ENCODE results near the gene KDELR1.

Gene KDELR1

GRCh38 chr19:48342414-48342738, 49.0 kb downstream of the KDELR1 start:
- no peak for DNase-seq (ENCODE audit: low read depth)

GRCh38 chr19:48341515-48342413, 49.6 kb downstream of the KDELR1 start:
- no peak for DNase-seq (ENCODE audit: low read depth)

- DNase-seq (ENCODE audit: low read depth), result no peak
These were observed 50.4 kb downstream of the KDELR1 start for GRCh38 chr19:48340995-48341394.

GRCh38 chr19:48338802-48339503, 52.4 kb downstream of the KDELR1 start:
- DNase-seq (ENCODE audit: low read depth), result no peak

GRCh38 chr19:48338253-48338755, 53.0 kb downstream of the KDELR1 start:
- DNase-seq (ENCODE audit: low read depth), result no peak

- peak; percentile 89 for DNase-seq (ENCODE audit: low read depth)
These were observed 57.6 kb downstream of the KDELR1 start for GRCh38 chr19:48333467-48334384.

- peak; percentile 86 for DNase-seq (ENCODE audit: low read depth)
These were observed 58.5 kb downstream of the KDELR1 start for GRCh38 chr19:48332662-48333466.

Data from activated T-helper 1 cell treated with Interleukin-2 at 50 U/mL for 16 hours (primary cell).